PC-9 (cell line): ENCODE data around the gene SUFU.

Experiments
- EZH2 ChIP-seq: fragments of 200-600 bp; sonication (generic); IDR thresholded peaks from 2 replicates; pipeline ENCODE4 v1.8.0; 2017; ENCODE audit warnings: antibody characterized with exemption, low read depth
- TF ChIP-seq, protein P1 (sequence below): fragments of 200-600 bp; sonication (generic); conservative IDR thresholded peaks from 2 replicates; pipeline ENCODE4 v1.6.1; 2017; ENCODE audit warnings: mixed run types, antibody characterized with exemption, mild to moderate bottlenecking, moderate library complexity

- TF ChIP-seq, protein P1, sequence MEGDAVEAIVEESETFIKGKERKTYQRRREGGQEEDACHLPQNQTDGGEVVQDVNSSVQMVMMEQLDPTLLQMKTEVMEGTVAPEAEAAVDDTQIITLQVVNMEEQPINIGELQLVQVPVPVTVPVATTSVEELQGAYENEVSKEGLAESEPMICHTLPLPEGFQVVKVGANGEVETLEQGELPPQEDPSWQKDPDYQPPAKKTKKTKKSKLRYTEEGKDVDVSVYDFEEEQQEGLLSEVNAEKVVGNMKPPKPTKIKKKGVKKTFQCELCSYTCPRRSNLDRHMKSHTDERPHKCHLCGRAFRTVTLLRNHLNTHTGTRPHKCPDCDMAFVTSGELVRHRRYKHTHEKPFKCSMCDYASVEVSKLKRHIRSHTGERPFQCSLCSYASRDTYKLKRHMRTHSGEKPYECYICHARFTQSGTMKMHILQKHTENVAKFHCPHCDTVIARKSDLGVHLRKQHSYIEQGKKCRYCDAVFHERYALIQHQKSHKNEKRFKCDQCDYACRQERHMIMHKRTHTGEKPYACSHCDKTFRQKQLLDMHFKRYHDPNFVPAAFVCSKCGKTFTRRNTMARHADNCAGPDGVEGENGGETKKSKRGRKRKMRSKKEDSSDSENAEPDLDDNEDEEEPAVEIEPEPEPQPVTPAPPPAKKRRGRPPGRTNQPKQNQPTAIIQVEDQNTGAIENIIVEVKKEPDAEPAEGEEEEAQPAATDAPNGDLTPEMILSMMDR: no peak
- TF ChIP-seq EZH2: no peak
Observed at GRCh38 chr10:102677331-102678067, 173.7 kb downstream of the SUFU start.
